Measurements from ENCODE around the gene LIMD2. TPM values are rescaled to one million over a fixed set of nuclear protein-coding genes. Genes with fewer than 3 reads are reported as not detected.

The LIMD2 gene
- total and polyA plus RNA-seq, 9 donors = 1.5 to 13.2 (median 9.0) TPM

DNA sequence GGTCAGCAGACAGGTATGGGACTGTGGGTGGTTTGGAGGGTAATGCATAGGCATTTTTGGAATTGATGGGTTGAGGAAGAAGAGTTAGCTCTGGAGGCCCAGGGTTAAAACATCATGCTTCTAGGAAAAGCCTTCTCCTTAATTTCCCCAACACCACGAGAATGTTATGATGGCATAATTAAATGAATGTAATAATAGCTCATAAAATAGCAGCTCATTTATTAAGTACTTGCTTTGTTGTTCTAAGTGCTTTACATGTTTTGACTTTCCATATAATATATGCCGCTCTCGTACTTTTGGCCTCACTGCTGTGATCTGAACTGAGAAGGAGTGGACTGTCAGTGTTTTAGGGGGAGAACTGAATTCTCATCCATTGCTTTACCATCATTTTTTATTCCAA lies 14.3 kb downstream of the LIMD2 start:
- H3K4me1 ChIP-seq (ENCODE audit: insufficient read depth) = peaks cover 2% of the 10 kb centered on the region
- H3K9me3 ChIP-seq = no peaks in the 10 kb centered on the region
- DNase-seq = no peak
- H3K36me3 ChIP-seq = no peaks in the 10 kb centered on the region
- intact Hi-C loops (cut with DNase I) = no loop called here
- H3K4me3 ChIP-seq = no peak overlapping the region
- TF ChIP-seq, protein P1, sequence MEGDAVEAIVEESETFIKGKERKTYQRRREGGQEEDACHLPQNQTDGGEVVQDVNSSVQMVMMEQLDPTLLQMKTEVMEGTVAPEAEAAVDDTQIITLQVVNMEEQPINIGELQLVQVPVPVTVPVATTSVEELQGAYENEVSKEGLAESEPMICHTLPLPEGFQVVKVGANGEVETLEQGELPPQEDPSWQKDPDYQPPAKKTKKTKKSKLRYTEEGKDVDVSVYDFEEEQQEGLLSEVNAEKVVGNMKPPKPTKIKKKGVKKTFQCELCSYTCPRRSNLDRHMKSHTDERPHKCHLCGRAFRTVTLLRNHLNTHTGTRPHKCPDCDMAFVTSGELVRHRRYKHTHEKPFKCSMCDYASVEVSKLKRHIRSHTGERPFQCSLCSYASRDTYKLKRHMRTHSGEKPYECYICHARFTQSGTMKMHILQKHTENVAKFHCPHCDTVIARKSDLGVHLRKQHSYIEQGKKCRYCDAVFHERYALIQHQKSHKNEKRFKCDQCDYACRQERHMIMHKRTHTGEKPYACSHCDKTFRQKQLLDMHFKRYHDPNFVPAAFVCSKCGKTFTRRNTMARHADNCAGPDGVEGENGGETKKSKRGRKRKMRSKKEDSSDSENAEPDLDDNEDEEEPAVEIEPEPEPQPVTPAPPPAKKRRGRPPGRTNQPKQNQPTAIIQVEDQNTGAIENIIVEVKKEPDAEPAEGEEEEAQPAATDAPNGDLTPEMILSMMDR (IDR thresholded peaks at IDR 0.05) = no peak
- TF ChIP-seq EP300 (IDR thresholded peaks at IDR 0.05) (no peak), POLR2A (IDR thresholded peaks at IDR 0.05) (no peak)
- no peak overlapping the region for H3K27ac ChIP-seq
- WGBS, 3 donors = 89 to 95% (median 94%) methylated on average over 3 of the region's 3 CpGs
- H3K27me3 ChIP-seq = no peaks in the 10 kb centered on the region

DNA sequence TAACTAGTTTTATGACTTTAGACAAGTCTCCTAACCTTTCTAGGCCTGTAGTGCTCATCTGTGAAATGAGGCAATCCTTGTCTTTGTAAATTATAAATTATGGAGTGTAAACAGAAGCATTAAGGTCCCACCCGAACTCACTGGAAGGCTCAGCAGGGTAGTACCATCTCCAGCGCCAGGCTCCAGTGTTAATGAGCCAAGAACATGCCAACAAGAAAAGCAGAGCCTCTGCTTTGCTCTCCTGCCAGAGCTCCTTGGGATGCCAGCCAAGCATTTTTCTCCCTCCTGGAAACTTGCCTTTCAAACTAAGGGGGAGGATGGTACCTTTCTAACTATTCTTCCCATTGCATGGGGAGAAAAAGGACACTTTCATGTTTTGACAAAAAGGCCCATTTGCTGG lies 14.9 kb downstream of the LIMD2 start:
- H3K4me3 ChIP-seq = no peak overlapping the region
- no peak overlapping the region for H3K27ac ChIP-seq
- no peak for DNase-seq
- 14 to 32% (median 17%) methylated on average over 2 of the region's 2 CpGs for WGBS, 3 donors
- H3K4me1 ChIP-seq (ENCODE audit: insufficient read depth) = peaks cover 2% of the 10 kb centered on the region
- no peaks in the 10 kb centered on the region for H3K9me3 ChIP-seq
- intact Hi-C loops (cut with DNase I) = no loop called here
- TF ChIP-seq, protein P1 (IDR thresholded peaks at IDR 0.05) = no peak
- no peaks in the 10 kb centered on the region for H3K36me3 ChIP-seq
- H3K27me3 ChIP-seq = no peaks in the 10 kb centered on the region

DNA sequence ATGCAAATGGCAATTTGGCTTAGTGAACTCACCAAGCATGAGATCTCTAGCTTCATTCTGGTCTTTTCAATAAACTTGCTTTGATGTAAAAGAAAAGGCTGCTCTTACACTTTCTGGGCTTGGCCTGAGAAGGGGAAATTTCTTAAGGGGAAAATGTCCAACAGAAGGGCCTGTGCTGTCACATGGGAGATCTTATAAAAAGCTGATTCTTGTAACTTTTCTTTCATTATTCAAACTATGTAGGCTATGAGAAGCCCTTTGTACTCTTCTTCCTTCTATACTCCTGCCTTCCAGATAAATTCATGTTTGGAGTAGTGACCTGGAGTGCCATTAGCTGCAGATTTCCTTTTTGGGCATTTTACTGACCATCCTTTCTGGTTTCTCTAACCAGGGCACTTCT lies 16.9 kb downstream of the LIMD2 start:
- no peak overlapping the region for H3K4me3 ChIP-seq
- H3K4me1 ChIP-seq (ENCODE audit: insufficient read depth) = peaks cover 2% of the 10 kb centered on the region
- H3K9me3 ChIP-seq = no peaks in the 10 kb centered on the region
- no peak overlapping the region for H3K27ac ChIP-seq
- TF ChIP-seq POLR2A (IDR thresholded peaks at IDR 0.05) (no peak), EP300 (IDR thresholded peaks at IDR 0.05) (no peak)
- TF ChIP-seq, protein P1 (IDR thresholded peaks at IDR 0.05) = no peak
- intact Hi-C loops (cut with DNase I) = no loop called here
- DNase-seq = no peak
- no peaks in the 10 kb centered on the region for H3K27me3 ChIP-seq
- H3K36me3 ChIP-seq = no peaks in the 10 kb centered on the region

DNA sequence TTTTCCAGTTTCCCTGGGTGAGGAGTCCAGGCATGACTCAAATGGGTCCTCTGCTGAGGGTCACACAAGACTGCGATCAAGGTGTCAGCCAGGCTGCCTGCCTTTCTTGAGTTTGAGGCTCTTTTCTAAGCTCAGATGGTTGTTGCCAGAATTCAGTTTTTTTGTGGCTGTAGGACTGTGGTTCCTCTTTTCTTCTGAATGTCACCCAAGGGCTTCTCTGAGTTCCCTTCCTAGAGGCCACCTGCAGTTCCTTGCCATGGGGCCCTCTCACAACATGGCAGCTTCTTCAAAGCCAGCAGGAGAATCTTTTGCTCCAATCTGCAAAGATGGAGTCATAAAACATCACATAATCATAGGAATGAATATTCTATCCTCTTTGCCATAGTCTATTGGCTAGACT lies 17.5 kb downstream of the LIMD2 start:
- Histone ChIP-seq H3K27ac (no peak overlapping the region), H3K4me1 (ENCODE audit: insufficient read depth) (peaks cover 2% of the 10 kb centered on the region), H3K27me3 (no peaks in the 10 kb centered on the region), H3K9me3 (no peaks in the 10 kb centered on the region), H3K4me3 (no peak overlapping the region), H3K36me3 (no peaks in the 10 kb centered on the region)
- no peak for TF ChIP-seq POLR2A (IDR thresholded peaks at IDR 0.05)
- TF ChIP-seq EP300 (IDR thresholded peaks at IDR 0.05) = no peak
- TF ChIP-seq, protein P1 (IDR thresholded peaks at IDR 0.05) = no peak
- DNase-seq = no peak
- intact Hi-C loops (cut with DNase I) = no loop called here
- WGBS, 3 donors = 98 to 100% (median 100%) methylated on average over 1 of the region's 1 CpG

DNA sequence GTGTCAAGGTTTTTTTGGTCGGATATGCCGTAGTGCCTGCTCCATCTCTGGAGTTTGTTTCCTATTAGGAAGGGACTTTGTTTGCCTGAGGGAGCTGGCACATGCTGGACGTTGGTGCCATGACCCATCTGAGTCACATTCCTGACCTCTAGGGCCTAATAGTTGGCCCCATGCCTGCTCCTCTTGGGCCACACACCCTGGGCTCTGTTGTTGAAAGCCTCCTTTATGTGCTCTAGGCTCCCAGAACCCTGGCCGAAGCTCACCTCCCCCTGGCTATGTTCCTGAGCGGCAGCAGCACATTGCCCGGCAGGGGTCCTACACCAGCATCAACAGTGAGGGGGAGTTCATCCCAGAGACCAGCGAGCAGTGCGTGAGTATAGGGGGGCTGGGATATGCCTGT lies 18.4 kb downstream of the LIMD2 start:
- H3K27me3 ChIP-seq = no peaks in the 10 kb centered on the region
- H3K4me1 ChIP-seq (ENCODE audit: insufficient read depth) = peaks cover 2% of the 10 kb centered on the region
- H3K4me3 ChIP-seq = no peak overlapping the region
- no peak for TF ChIP-seq EP300 (IDR thresholded peaks at IDR 0.05)
- no peak for TF ChIP-seq POLR2A (IDR thresholded peaks at IDR 0.05)
- TF ChIP-seq, protein P1 (IDR thresholded peaks at IDR 0.05) = no peak
- 78 to 80% (median 78%) methylated on average over 8 of the region's 8 CpGs for WGBS, 3 donors
- no peaks in the 10 kb centered on the region for H3K9me3 ChIP-seq
- intact Hi-C loops (cut with DNase I) = no loop called here
- DNase-seq = no peak
- H3K36me3 ChIP-seq = no peaks in the 10 kb centered on the region
- no peak overlapping the region for H3K27ac ChIP-seq
